ENCODE data around the gene GJC2.
"Not testable (repeated sequence)": the region's sequence is repeated elsewhere in the genome, so short reads cannot be mapped to it uniquely, and the experiment has no call there.

Gene GJC2

GRCh38 chr1:228171221-228171891 lies 21.6 kb downstream of the GJC2 start:
- Histone ChIP-seq H2AFZ (ENCODE audit: low read length) (no peak overlapping the region), H3K4me3 (ENCODE audit: low read length) (no peak overlapping the region), H3K27ac (ENCODE audit: low read length) (no peak overlapping the region), H3K9me2 (replicated peaks; ENCODE audit: insufficient read depth, low read length) (no peaks in the 10 kb centered on the region), H3K79me2 (ENCODE audit: low read length) (peaks cover 51% of the 10 kb centered on the region), H3K9me3 (replicated peaks; ENCODE audit: insufficient read depth, low read length) (no peaks in the 10 kb centered on the region), H4K20me1 (ENCODE audit: insufficient read depth, low read length) (no peaks in the 10 kb centered on the region), H3K27me3 (replicated peaks; ENCODE audit: insufficient read depth, low read length) (no peaks in the 10 kb centered on the region), H3K4me1 (ENCODE audit: low read length) (peaks cover 5% of the 10 kb centered on the region), H3F3A (ENCODE audit: insufficient read depth, low read length) (no peaks in the 10 kb centered on the region), H3K9ac (ENCODE audit: low read length) (no peak overlapping the region), H3K4me2 (ENCODE audit: low read depth, low read length) (no peak overlapping the region), H3K36me3 (replicated peaks; ENCODE audit: insufficient read depth, low read length) (no peaks in the 10 kb centered on the region)
- TF ChIP-seq EZH2 (optimal IDR thresholded peaks at IDR 0.05; ENCODE audit: low read depth, low read length) (no peak), CTCF (IDR thresholded peaks at IDR 0.05; ENCODE audit: low read length) (no peak), EZH2phosphoT487 (IDR thresholded peaks at IDR 0.05; ENCODE audit: low read length) (no peak)
- no peak for DNase-seq

DNA sequence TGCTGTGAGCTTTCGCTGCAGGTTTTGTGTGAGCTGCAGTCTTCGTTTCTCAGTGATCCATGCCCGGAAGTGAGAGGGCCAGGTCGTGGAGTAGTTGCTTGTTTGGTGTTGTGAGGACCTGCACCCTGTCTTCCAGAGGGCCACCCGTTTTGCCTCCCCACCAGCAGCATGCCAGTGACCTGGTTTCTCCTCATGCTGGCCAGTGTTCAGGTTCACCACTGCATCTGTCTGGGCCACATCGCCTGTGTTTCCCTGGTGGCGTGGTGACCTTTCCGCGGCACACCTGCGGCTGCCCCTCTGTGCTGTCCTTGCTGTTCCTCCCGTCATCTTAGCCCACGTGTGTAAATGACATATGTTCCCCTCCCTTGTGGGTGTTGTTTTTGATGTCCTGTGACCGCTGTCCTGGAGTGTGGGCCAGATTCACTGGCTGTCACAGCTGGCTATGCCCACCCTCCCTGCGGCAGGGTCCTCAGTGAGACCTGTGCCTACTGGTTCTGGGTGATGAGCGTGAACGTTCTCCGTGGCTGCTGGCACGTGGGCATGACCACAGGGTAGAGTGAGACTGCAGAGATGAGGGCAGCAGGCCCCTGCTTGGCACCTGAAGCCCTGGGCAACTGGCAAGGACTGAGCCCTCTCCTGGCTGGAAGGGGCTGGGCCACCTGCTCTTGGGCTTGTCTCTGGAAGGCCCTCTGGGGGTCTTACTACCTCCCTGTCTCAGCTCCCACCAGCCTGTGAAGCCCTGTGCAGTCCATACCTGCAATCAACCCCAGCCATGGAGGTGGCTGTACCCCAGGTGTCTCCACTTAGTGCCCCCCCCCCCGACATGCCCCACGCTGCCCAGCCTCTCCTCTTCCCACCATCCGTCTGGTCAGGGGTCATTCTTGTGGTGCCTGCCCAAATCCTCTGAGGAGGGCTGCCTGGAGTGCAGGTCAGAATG lies 23.1 kb downstream of the GJC2 start:
- no peak overlapping the region for H3K4me2 ChIP-seq (ENCODE audit: low read depth, low read length)
- no peak for DNase-seq
- no peaks in the 10 kb centered on the region for H3K9me2 ChIP-seq (replicated peaks; ENCODE audit: insufficient read depth, low read length)
- peaks cover 37% of the 10 kb centered on the region for H3K79me2 ChIP-seq (ENCODE audit: low read length)
- H3K27ac ChIP-seq (ENCODE audit: low read length): no peak overlapping the region
- H3K4me1 ChIP-seq (ENCODE audit: low read length): no peaks in the 10 kb centered on the region
- H3K36me3 ChIP-seq (replicated peaks; ENCODE audit: insufficient read depth, low read length): no peaks in the 10 kb centered on the region
- no peaks in the 10 kb centered on the region for H3F3A ChIP-seq (ENCODE audit: insufficient read depth, low read length)
- no peaks in the 10 kb centered on the region for H3K27me3 ChIP-seq (replicated peaks; ENCODE audit: insufficient read depth, low read length)
- no peak overlapping the region for H2AFZ ChIP-seq (ENCODE audit: low read length)
- H3K9me3 ChIP-seq (replicated peaks; ENCODE audit: insufficient read depth, low read length): no peaks in the 10 kb centered on the region
- no peak overlapping the region for H3K4me3 ChIP-seq (ENCODE audit: low read length)
- no peaks in the 10 kb centered on the region for H4K20me1 ChIP-seq (ENCODE audit: insufficient read depth, low read length)
- no peak for TF ChIP-seq EZH2 (optimal IDR thresholded peaks at IDR 0.05; ENCODE audit: low read depth, low read length)
- no peak for TF ChIP-seq CTCF (IDR thresholded peaks at IDR 0.05; ENCODE audit: low read length)
- TF ChIP-seq EZH2phosphoT487 (IDR thresholded peaks at IDR 0.05; ENCODE audit: low read length): no peak
- H3K9ac ChIP-seq (ENCODE audit: low read length): no peak overlapping the region

GRCh38 chr1:228173528-228174481 lies 24.1 kb downstream of the GJC2 start:
- H3K9ac ChIP-seq (ENCODE audit: low read length); H3K4me1 ChIP-seq (ENCODE audit: low read length); H3K4me3 ChIP-seq (ENCODE audit: low read length); H3K27ac ChIP-seq (ENCODE audit: low read length); H3K4me2 ChIP-seq (ENCODE audit: low read depth, low read length); H3K36me3 ChIP-seq (replicated peaks; ENCODE audit: insufficient read depth, low read length); H3F3A ChIP-seq (ENCODE audit: insufficient read depth, low read length); H3K9me2 ChIP-seq (replicated peaks; ENCODE audit: insufficient read depth, low read length); H4K20me1 ChIP-seq (ENCODE audit: insufficient read depth, low read length); H3K27me3 ChIP-seq (replicated peaks; ENCODE audit: insufficient read depth, low read length); DNase-seq; H3K9me3 ChIP-seq (replicated peaks; ENCODE audit: insufficient read depth, low read length); H2AFZ ChIP-seq (ENCODE audit: low read length): not testable (repeated sequence)
- H3K79me2 ChIP-seq (ENCODE audit: low read length): peaks cover 28% of the 10 kb centered on the region
